CD4-positive, alpha-beta T cell (primary cell): ENCODE measurements around the gene NT5DC4. TPM values are rescaled to one million over a fixed set of nuclear protein-coding genes. Genes with fewer than 3 reads are reported as not detected.

Experiments
- ATAC-seq: fragments of 200-7000 bp; cut with Tn5 transposase; one replicate; pipeline ENCODE4 v1.10.0; 2022; ENCODE audit warnings: mild to moderate bottlenecking; ENCODE audit not compliant: poor library complexity
- CTCF ChIA-PET: fragments of 350-600 bp; sonication (Branson Sonifier 250); formaldehyde crosslinking; loops from one replicate; lab custom pipeline; 2021; ENCODE audit warnings: antibody characterized with exemption, inconsistent platforms; lab: Charles Lee
- POLR2A ChIA-PET: fragments of 350-600 bp; sonication (Branson Sonifier 250); formaldehyde crosslinking; loops from one replicate; lab custom pipeline; 2021; ENCODE audit warnings: antibody characterized with exemption, inconsistent platforms; lab: Charles Lee
- DNase-seq, 14 experiments: peaks; one replicate each; pipeline ENCODE4 v3.0.0-alpha.2; 2013 to 2020; ENCODE audit warnings: mixed read lengths in 2 of 14
- H3K27ac ChIP-seq, 2 donors: one replicate each; pipeline versions ENCODE4 v1.5.1 to v1.7.0; 2013; ENCODE audit warnings: low read length in 2 of 2, low read depth in 1 of 2, mild to moderate bottlenecking in 1 of 2
- H3K27me3 ChIP-seq, 2 experiments: 1 replicate in 1 of 2; 2 replicates in 1 of 2; pipeline versions ENCODE4 v1.6.1 to v1.7.0; 2013; ENCODE audit warnings: low read length in 2 of 2, control low read depth in 1 of 2, mild to moderate bottlenecking in 1 of 2, moderate library complexity in 1 of 2; ENCODE audit not compliant: insufficient read depth in 2 of 2, control insufficient read depth in 1 of 2
- H3K36me3 ChIP-seq: one replicate; pipeline ENCODE4 v1.6.1; 2013; ENCODE audit warnings: low read length, control low read depth; ENCODE audit not compliant: insufficient read depth
- H3K4me1 ChIP-seq: one replicate; pipeline ENCODE4 v1.6.1; 2013; ENCODE audit warnings: low read length, control low read depth; ENCODE audit not compliant: insufficient read depth
- H3K4me3 ChIP-seq: one replicate; pipeline ENCODE4 v1.5.1; 2013; ENCODE audit warnings: mild to moderate bottlenecking, low read length, moderate library complexity
- H3K9me3 ChIP-seq, 2 experiments: 1 replicate in 1 of 2; 2 replicates in 1 of 2; pipeline versions ENCODE4 v1.6.1 to v1.7.0; 2013; ENCODE audit warnings: low read length in 2 of 2, mild to moderate bottlenecking in 2 of 2, control low read depth in 1 of 2, moderate library complexity in 1 of 2; ENCODE audit not compliant: control insufficient read depth in 1 of 2, insufficient read depth in 1 of 2
- H3K27ac Mint-ChIP-seq: one replicate; pipeline ENCODE4 v1.8.0; 2020; ENCODE audit warnings: mixed read lengths
- H3K27me3 Mint-ChIP-seq: one replicate; pipeline ENCODE4 v1.8.0; 2021; ENCODE audit warnings: mixed read lengths
- H3K36me3 Mint-ChIP-seq: one replicate; pipeline ENCODE4 v1.8.0; 2021; ENCODE audit warnings: low read depth, mixed read lengths
- H3K4me1 Mint-ChIP-seq: one replicate; pipeline ENCODE4 v1.8.0; 2021; ENCODE audit warnings: low read depth, mixed read lengths
- H3K4me3 Mint-ChIP-seq: one replicate; pipeline ENCODE4 v1.8.0; 2020; ENCODE audit warnings: mild to moderate bottlenecking, mixed read lengths
- H3K9me3 Mint-ChIP-seq: one replicate; pipeline ENCODE4 v1.8.0; 2020; ENCODE audit warnings: mixed read lengths
- intact Hi-C, 2 experiments: fragments of 100-400 bp; cut with DNase I in 1 of 2; cut with micrococcal nuclease in 1 of 2; formaldehyde crosslinking; loops; one replicate each; pipeline versions ENCODE4 v1.15.1 to v1.9.0; 2023 to 2025; cut with DNase I, micrococcal nuclease
- total RNA-seq, 174 experiments: library from RNA in 2 of 174; stranded (reverse) in 2 of 174; gene quantifications; one replicate each; pipeline ENCODE4 v1.2.3 and lab custom pipeline; 2021 to 2026
- TF ChIP-seq, protein P1 (sequence below): fragments of 200-600 bp; IDR thresholded peaks from one replicate; pipeline ENCODE4 v1.8.0; 2022; ENCODE audit warnings: antibody characterized with exemption, mild to moderate bottlenecking

The NT5DC4 gene
- total RNA-seq, 2 experiments from 2014 or later = not detected

DNA sequence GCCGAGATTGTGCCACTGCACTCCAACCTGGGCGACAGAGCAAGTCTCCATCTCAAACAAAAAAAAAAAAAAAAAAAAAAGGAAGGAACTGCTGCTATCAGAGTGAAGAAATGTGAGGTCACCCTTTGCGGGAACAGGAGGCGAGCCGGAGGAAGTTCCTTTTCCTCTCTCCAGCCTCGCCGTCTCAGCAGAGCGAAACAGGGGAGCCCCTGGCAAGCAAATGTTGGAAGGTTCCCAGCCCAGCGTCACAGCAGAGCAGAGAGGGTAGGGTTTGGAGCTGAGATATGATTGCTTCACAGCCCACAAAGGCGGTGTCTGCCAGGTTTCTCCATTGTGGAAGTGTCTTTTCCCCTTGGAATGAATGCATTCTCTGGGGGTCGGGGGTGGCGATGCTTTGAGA, 46.6 kb upstream of the NT5DC4 start:
- intact Hi-C loops = no loop called here
- CTCF ChIA-PET = no interaction called here

DNA sequence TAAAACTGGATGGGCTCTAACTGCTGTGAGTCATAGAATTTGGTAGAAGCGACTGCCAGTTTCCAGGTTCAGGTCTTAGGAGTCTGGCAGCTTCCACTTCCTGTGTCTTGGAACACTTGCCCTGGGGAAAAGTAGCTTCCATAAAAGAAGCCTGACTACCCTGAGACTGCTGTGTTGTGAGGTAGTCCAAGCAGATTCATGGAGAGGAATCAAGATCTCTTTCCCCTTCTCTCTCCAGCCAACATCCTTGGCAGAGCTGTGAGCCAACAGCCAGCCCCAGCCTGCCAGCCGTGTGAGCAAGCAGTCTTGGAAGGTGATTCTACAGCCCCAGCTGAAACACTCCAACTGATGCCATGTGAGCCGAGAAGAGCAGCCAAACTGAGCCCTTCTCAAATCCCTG, 41.3 kb upstream of the NT5DC4 start:
- Mint-ChIP-seq H3K4me3 (no peak overlapping the region), H3K9me3 (no peaks in the 10 kb centered on the region), H3K27me3 (no peaks in the 10 kb centered on the region), H3K4me1 (no peaks in the 10 kb centered on the region), H3K36me3 (no peaks in the 10 kb centered on the region), H3K27ac (no peak overlapping the region)
- ChIA-PET POLR2A (interaction anchor here (0.6 to 1.3 kb wide), 2 partner anchors 13 kb away, joined by 3 read pairs; no protein-coding TSS in a partner anchor), CTCF (no interaction called here)
- Histone ChIP-seq H3K4me3 (no peak overlapping the region), H3K27me3 (no peaks in the 10 kb centered on the region), H3K36me3 (no peaks in the 10 kb centered on the region), H3K4me1 (peaks cover 10% of the 10 kb centered on the region), H3K9me3 (no peaks in the 10 kb centered on the region), H3K27ac (no peak overlapping the region)
- no peak for ATAC-seq
- no peak for DNase-seq
- intact Hi-C loops = no loop called here
- TF ChIP-seq, protein P1, sequence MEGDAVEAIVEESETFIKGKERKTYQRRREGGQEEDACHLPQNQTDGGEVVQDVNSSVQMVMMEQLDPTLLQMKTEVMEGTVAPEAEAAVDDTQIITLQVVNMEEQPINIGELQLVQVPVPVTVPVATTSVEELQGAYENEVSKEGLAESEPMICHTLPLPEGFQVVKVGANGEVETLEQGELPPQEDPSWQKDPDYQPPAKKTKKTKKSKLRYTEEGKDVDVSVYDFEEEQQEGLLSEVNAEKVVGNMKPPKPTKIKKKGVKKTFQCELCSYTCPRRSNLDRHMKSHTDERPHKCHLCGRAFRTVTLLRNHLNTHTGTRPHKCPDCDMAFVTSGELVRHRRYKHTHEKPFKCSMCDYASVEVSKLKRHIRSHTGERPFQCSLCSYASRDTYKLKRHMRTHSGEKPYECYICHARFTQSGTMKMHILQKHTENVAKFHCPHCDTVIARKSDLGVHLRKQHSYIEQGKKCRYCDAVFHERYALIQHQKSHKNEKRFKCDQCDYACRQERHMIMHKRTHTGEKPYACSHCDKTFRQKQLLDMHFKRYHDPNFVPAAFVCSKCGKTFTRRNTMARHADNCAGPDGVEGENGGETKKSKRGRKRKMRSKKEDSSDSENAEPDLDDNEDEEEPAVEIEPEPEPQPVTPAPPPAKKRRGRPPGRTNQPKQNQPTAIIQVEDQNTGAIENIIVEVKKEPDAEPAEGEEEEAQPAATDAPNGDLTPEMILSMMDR = no peak

More for the DNA sequence above, 46.6 kb upstream of the NT5DC4 start:
- Mint-ChIP-seq H3K9me3 (no peaks in the 10 kb centered on the region), H3K27me3 (no peaks in the 10 kb centered on the region), H3K36me3 (no peaks in the 10 kb centered on the region), H3K4me3 (no peak overlapping the region), H3K27ac (no peak overlapping the region), H3K4me1 (no peaks in the 10 kb centered on the region)
- Histone ChIP-seq H3K9me3 (no peaks in the 10 kb centered on the region), H3K4me1 (no peaks in the 10 kb centered on the region), H3K27me3 (no peaks in the 10 kb centered on the region), H3K27ac (no peak overlapping the region), H3K4me3 (no peak overlapping the region), H3K36me3 (no peaks in the 10 kb centered on the region)
- TF ChIP-seq, protein P1 = no peak
- ATAC-seq = no peak
- POLR2A ChIA-PET = no interaction called here
- peak in 2 of 14 experiments; percentile 56 to 63 for DNase-seq

DNA sequence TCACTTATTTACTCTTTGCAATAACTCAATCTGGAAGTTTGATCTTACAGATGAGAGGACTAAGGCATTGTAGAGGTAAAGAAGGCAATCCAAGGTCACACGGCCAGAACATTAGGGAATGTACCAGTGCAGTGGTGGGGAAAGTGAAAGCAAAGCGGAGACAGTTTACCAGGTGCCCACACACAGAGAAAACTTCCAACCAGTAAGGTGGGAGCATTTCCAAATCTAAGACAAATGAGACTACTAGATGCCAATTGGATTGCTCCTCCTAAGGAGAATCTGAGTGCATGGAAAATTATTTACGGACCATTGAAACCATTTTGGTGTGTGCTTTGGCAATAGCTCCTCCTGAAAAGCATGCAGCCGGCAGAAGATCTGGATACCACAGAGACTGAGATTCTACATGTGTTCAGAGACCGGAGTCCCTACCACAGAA, 40.1 kb upstream of the NT5DC4 start:
- Histone ChIP-seq H3K27ac (no peak overlapping the region), H3K27me3 (no peaks in the 10 kb centered on the region), H3K36me3 (no peaks in the 10 kb centered on the region), H3K4me1 (peaks cover 10% of the 10 kb centered on the region), H3K4me3 (no peak overlapping the region), H3K9me3 (no peaks in the 10 kb centered on the region)
- Mint-ChIP-seq H3K4me3 (no peak overlapping the region), H3K36me3 (no peaks in the 10 kb centered on the region), H3K4me1 (peaks cover 5% of the 10 kb centered on the region), H3K9me3 (no peaks in the 10 kb centered on the region), H3K27me3 (no peaks in the 10 kb centered on the region), H3K27ac (no peak overlapping the region)
- intact Hi-C loops = no loop called here
- DNase-seq (no peak), ATAC-seq (no peak)
- TF ChIP-seq, protein P1 = no peak
- ChIA-PET POLR2A (no interaction called here), CTCF (no interaction called here)
